ENCODE data around the gene LCE3C.
"Not testable (repeated sequence)": the region's sequence is repeated elsewhere in the genome, so short reads cannot be mapped to it uniquely, and the experiment has no call there.

The LCE3C gene

GRCh38 chr1:152599934-152600333 is at the start of gene LCE3C:
TSS of gene LCE3C (plus strand) at chr1:152600234. CDS start at chr1:152600732, 498 bp downstream.
- no peak within 1 kb of the TSS for H2AFZ ChIP-seq (ENCODE audit: low read depth, low read length)
- H3K4me3 ChIP-seq (ENCODE audit: low read length) = no peak within 1 kb of the TSS
- no peaks in the 10 kb centered on the region for H3K36me3 ChIP-seq (ENCODE audit: insufficient read depth, low read length)
- no peaks in the 10 kb centered on the region for H3K27me3 ChIP-seq (ENCODE audit: insufficient read depth, low read length)
- no peaks in the 10 kb centered on the region for H3K9me3 ChIP-seq (ENCODE audit: low read length)
- no peaks in the 10 kb centered on the region for H3K4me1 ChIP-seq (ENCODE audit: insufficient read depth, low read length)

- Histone ChIP-seq H3K27me3 (ENCODE audit: insufficient read depth, low read length) (no peaks in the 10 kb centered on the region), H2AFZ (ENCODE audit: low read depth, low read length) (no peak overlapping the region), H3K9me3 (ENCODE audit: low read length) (no peaks in the 10 kb centered on the region), H3K36me3 (ENCODE audit: insufficient read depth, low read length) (no peaks in the 10 kb centered on the region), H3K4me1 (ENCODE audit: insufficient read depth, low read length) (no peaks in the 10 kb centered on the region), H3K4me3 (ENCODE audit: low read length) (no peak overlapping the region)
These were observed 34.9 kb upstream of the LCE3C start for GRCh38 chr1:152565115-152565514.

GRCh38 chr1:152565535-152566215 is 34.4 kb upstream of the LCE3C start:
- H2AFZ ChIP-seq (ENCODE audit: low read depth, low read length) = no peak overlapping the region
- no peaks in the 10 kb centered on the region for H3K4me1 ChIP-seq (ENCODE audit: insufficient read depth, low read length)
- H3K27me3 ChIP-seq (ENCODE audit: insufficient read depth, low read length) = no peaks in the 10 kb centered on the region
- H3K4me3 ChIP-seq (ENCODE audit: low read length) = no peak overlapping the region
- H3K36me3 ChIP-seq (ENCODE audit: insufficient read depth, low read length) = no peaks in the 10 kb centered on the region
- H3K9me3 ChIP-seq (ENCODE audit: low read length) = no peaks in the 10 kb centered on the region

GRCh38 chr1:152566681-152567080 is 33.4 kb upstream of the LCE3C start, which contains the start of gene LCE3E:
TSS of gene LCE3E (minus strand) at chr1:152566780. CDS start at chr1:152566208, 572 bp downstream.
- no peak within 1 kb of the TSS for H2AFZ ChIP-seq (ENCODE audit: low read depth, low read length)

GRCh38 chr1:152577168-152577567 is 22.9 kb upstream of the LCE3C start:
- H3K4me3 ChIP-seq (ENCODE audit: low read length) = no peak overlapping the region
- H3K36me3 ChIP-seq (ENCODE audit: insufficient read depth, low read length) = no peaks in the 10 kb centered on the region
- no peak overlapping the region for H2AFZ ChIP-seq (ENCODE audit: low read depth, low read length)
- H3K9me3 ChIP-seq (ENCODE audit: low read length) = no peaks in the 10 kb centered on the region
- no peaks in the 10 kb centered on the region for H3K4me1 ChIP-seq (ENCODE audit: insufficient read depth, low read length)
- no peaks in the 10 kb centered on the region for H3K27me3 ChIP-seq (ENCODE audit: insufficient read depth, low read length)

More at GRCh38 chr1:152566681-152567080, 33.4 kb upstream of the LCE3C start, which contains the start of gene LCE3E:
- Histone ChIP-seq H3K9me3 (ENCODE audit: low read length) (no peaks in the 10 kb centered on the region), H3K27me3 (ENCODE audit: insufficient read depth, low read length) (no peaks in the 10 kb centered on the region), H3K36me3 (ENCODE audit: insufficient read depth, low read length) (no peaks in the 10 kb centered on the region), H3K4me3 (ENCODE audit: low read length) (no peak within 1 kb of the TSS), H3K4me1 (ENCODE audit: insufficient read depth, low read length) (no peaks in the 10 kb centered on the region)

- H2AFZ ChIP-seq (ENCODE audit: low read depth, low read length); H3K9me3 ChIP-seq (ENCODE audit: low read length); H3K36me3 ChIP-seq (ENCODE audit: insufficient read depth, low read length); H3K4me3 ChIP-seq (ENCODE audit: low read length); H3K27me3 ChIP-seq (ENCODE audit: insufficient read depth, low read length); H3K4me1 ChIP-seq (ENCODE audit: insufficient read depth, low read length): not testable (repeated sequence)
These were observed 20.5 kb upstream of the LCE3C start for GRCh38 chr1:152579526-152579925.

- no peak within 1 kb of the TSS for H3K4me3 ChIP-seq (ENCODE audit: low read length)
- H3K27me3 ChIP-seq (ENCODE audit: insufficient read depth, low read length) = no peaks in the 10 kb centered on the region
- H3K4me1 ChIP-seq (ENCODE audit: insufficient read depth, low read length) = no peaks in the 10 kb centered on the region
- no peak within 1 kb of the TSS for H2AFZ ChIP-seq (ENCODE audit: low read depth, low read length)
- no peaks in the 10 kb centered on the region for H3K36me3 ChIP-seq (ENCODE audit: insufficient read depth, low read length)
- no peaks in the 10 kb centered on the region for H3K9me3 ChIP-seq (ENCODE audit: low read length)
These were observed 19.6 kb upstream of the LCE3C start, which contains the start of gene LCE3D for GRCh38 chr1:152580433-152580832. TSS of gene LCE3D (minus strand) at chr1:152580516. CDS start at chr1:152579936, 580 bp downstream.

GRCh38 chr1:152582647-152583046 is 17.4 kb upstream of the LCE3C start:
- Histone ChIP-seq H2AFZ (ENCODE audit: low read depth, low read length) (no peak overlapping the region), H3K9me3 (ENCODE audit: low read length) (no peaks in the 10 kb centered on the region), H3K4me3 (ENCODE audit: low read length) (no peak overlapping the region), H3K36me3 (ENCODE audit: insufficient read depth, low read length) (no peaks in the 10 kb centered on the region), H3K27me3 (ENCODE audit: insufficient read depth, low read length) (no peaks in the 10 kb centered on the region), H3K4me1 (ENCODE audit: insufficient read depth, low read length) (no peaks in the 10 kb centered on the region)

- Histone ChIP-seq H3K4me1 (ENCODE audit: insufficient read depth, low read length) (no peaks in the 10 kb centered on the region), H3K27me3 (ENCODE audit: insufficient read depth, low read length) (no peaks in the 10 kb centered on the region), H3K4me3 (ENCODE audit: low read length) (no peak overlapping the region), H3K9me3 (ENCODE audit: low read length) (no peaks in the 10 kb centered on the region), H2AFZ (ENCODE audit: low read depth, low read length) (no peak overlapping the region), H3K36me3 (ENCODE audit: insufficient read depth, low read length) (no peaks in the 10 kb centered on the region)
These were observed 14.4 kb upstream of the LCE3C start for GRCh38 chr1:152585586-152585985.

GRCh38 chr1:152596986-152597385 is 3.0 kb upstream of the LCE3C start:
- no peaks in the 10 kb centered on the region for H3K36me3 ChIP-seq (ENCODE audit: insufficient read depth, low read length)
- H3K4me1 ChIP-seq (ENCODE audit: insufficient read depth, low read length) = no peaks in the 10 kb centered on the region
- no peaks in the 10 kb centered on the region for H3K27me3 ChIP-seq (ENCODE audit: insufficient read depth, low read length)
- H3K9me3 ChIP-seq (ENCODE audit: low read length) = no peaks in the 10 kb centered on the region
- H3K4me3 ChIP-seq (ENCODE audit: low read length) = no peak overlapping the region
- H2AFZ ChIP-seq (ENCODE audit: low read depth, low read length) = no peak overlapping the region

- Histone ChIP-seq H3K27me3 (ENCODE audit: insufficient read depth, low read length) (no peaks in the 10 kb centered on the region), H3K4me3 (ENCODE audit: low read length) (no peak within 1 kb of the TSS), H3K36me3 (ENCODE audit: insufficient read depth, low read length) (no peaks in the 10 kb centered on the region), H3K4me1 (ENCODE audit: insufficient read depth, low read length) (no peaks in the 10 kb centered on the region), H3K9me3 (ENCODE audit: low read length) (no peaks in the 10 kb centered on the region), H2AFZ (ENCODE audit: low read depth, low read length) (no peak within 1 kb of the TSS)
These were observed 13.5 kb downstream of the LCE3C start, which contains the start of gene LCE3B for GRCh38 chr1:152613511-152613910. TSS of gene LCE3B (plus strand) at chr1:152613811. CDS start at chr1:152613811, 0 bp downstream.

GRCh38 chr1:152621993-152622392 is 22.0 kb downstream of the LCE3C start:
- H2AFZ ChIP-seq (ENCODE audit: low read depth, low read length) = no peak overlapping the region
- H3K27me3 ChIP-seq (ENCODE audit: insufficient read depth, low read length) = no peaks in the 10 kb centered on the region
- H3K4me1 ChIP-seq (ENCODE audit: insufficient read depth, low read length) = no peaks in the 10 kb centered on the region
- no peak overlapping the region for H3K4me3 ChIP-seq (ENCODE audit: low read length)
- peaks cover 2% of the 10 kb centered on the region for H3K9me3 ChIP-seq (ENCODE audit: low read length)
- no peaks in the 10 kb centered on the region for H3K36me3 ChIP-seq (ENCODE audit: insufficient read depth, low read length)

GRCh38 chr1:152622803-152623202 is 22.8 kb downstream of the LCE3C start, which contains the start of gene LCE3A:
TSS of gene LCE3A (minus strand) at chr1:152623103. CDS start at chr1:152623103, 0 bp downstream.
- Histone ChIP-seq H3K4me1 (ENCODE audit: insufficient read depth, low read length) (no peaks in the 10 kb centered on the region), H3K27me3 (ENCODE audit: insufficient read depth, low read length) (no peaks in the 10 kb centered on the region), H3K9me3 (ENCODE audit: low read length) (peaks cover 2% of the 10 kb centered on the region)

More at GRCh38 chr1:152622803-152623202, 22.8 kb downstream of the LCE3C start, which contains the start of gene LCE3A:
- no peaks in the 10 kb centered on the region for H3K36me3 ChIP-seq (ENCODE audit: insufficient read depth, low read length)
- no peak within 1 kb of the TSS for H2AFZ ChIP-seq (ENCODE audit: low read depth, low read length)
- no peak within 1 kb of the TSS for H3K4me3 ChIP-seq (ENCODE audit: low read length)
